ENCODE measurements around the gene BACH2. TPM values are rescaled to one million over a fixed set of nuclear protein-coding genes. Genes with fewer than 3 reads are reported as not detected.
"Not testable (repeated sequence)": the region's sequence is repeated elsewhere in the genome, so short reads cannot be mapped to it uniquely, and the experiment has no call there.

The BACH2 gene
- total and polyA plus RNA-seq, 2 of the 4 experiments (the other 2 are of a cell fraction) = 1.3 to 1.4 TPM

GRCh38 chr6:89910001-89910901 is 386.4 kb downstream of the BACH2 start:
- H3K9ac ChIP-seq (ENCODE audit: low read depth, low read length); H3K18ac ChIP-seq (ENCODE audit: low read depth, low read length); ATAC-seq (ENCODE audit: low read depth); H3K9me1 ChIP-seq (ENCODE audit: insufficient read depth, low read length); H4K20me1 ChIP-seq (ENCODE audit: insufficient read depth, low read length); CTCF ChIA-PET; H2AK5ac ChIP-seq (ENCODE audit: low read depth, low read length); H2AK9ac ChIP-seq (replicated peaks; ENCODE audit: low read depth, low read length, poor library complexity); H4K5ac ChIP-seq (ENCODE audit: low read depth, low read length); H3K4me2 ChIP-seq (ENCODE audit: low read depth, low read length); intact Hi-C loops (cut with micrococcal nuclease); H2BK15ac ChIP-seq (ENCODE audit: low read depth, low read length); H3K4ac ChIP-seq (ENCODE audit: low read depth, low read length); H3K56ac ChIP-seq (ENCODE audit: extremely low read depth, insufficient read depth, low read length); dilution Hi-C loops (cut with HindIII; ENCODE audit: low sequenced_read_pairs, unreplicated experiment); H3K9me3 ChIP-seq (ENCODE audit: control insufficient read depth, insufficient read depth, low read length); DNase-seq; H2BK120ac ChIP-seq (ENCODE audit: low read depth, low read length); H2AFZ ChIP-seq (replicated peaks; ENCODE audit: low read length, poor library complexity); BruUV-seq (replicated peaks); H3K4me3 ChIP-seq (ENCODE audit: insufficient read depth, low read depth, low read length); H3K23ac ChIP-seq (ENCODE audit: low read depth, low read length); H4K8ac ChIP-seq (ENCODE audit: low read depth in 2 of 2, low read length in 2 of 2); H3K14ac ChIP-seq (replicated peaks; ENCODE audit: low read depth, low read length); H3K27me3 ChIP-seq (ENCODE audit: control insufficient read depth, insufficient read depth, low read length); in situ Hi-C loops (cut with MboI; ENCODE audit: low sequenced_read_pairs); H4K91ac ChIP-seq (ENCODE audit: insufficient read depth, low read depth, low read length); POLR2A ChIA-PET (ENCODE audit: unreplicated experiment); H3K27ac ChIP-seq (ENCODE audit: insufficient read depth, low read length); H3K4me1 ChIP-seq (ENCODE audit: control insufficient read depth, insufficient read depth, low read length); H2BK20ac ChIP-seq (ENCODE audit: low read depth, low read length); H3K36me3 ChIP-seq (ENCODE audit: control insufficient read depth, insufficient read depth, low read length); H3K79me1 ChIP-seq (ENCODE audit: low read depth in 1 of 2, low read length in 2 of 2); H2BK5ac ChIP-seq (ENCODE audit: low read depth, low read length, poor library complexity, severe bottlenecking): not testable (repeated sequence)
- WGBS, 2 experiments (ENCODE audit: extremely low coverage in 2 of 2, insufficient read length in 1 of 2) = no CpG with 5 or more reads among the region's 10 CpGs
